K562 treated with DMSO at 1 percent for 24 hours (cell line): ENCODE results near the gene ASPN. TPM values are rescaled to one million over a fixed set of nuclear protein-coding genes. Genes with fewer than 3 reads are reported as not detected.

ENCODE experiments used
- total RNA-seq: library from RNA; unstranded; fragments of 300-600 nt; gene quantifications from 2 replicates; pipeline ENCODE4 v1.2.3, GENCODE V29; 2022; ENCODE audit warnings: low read depth; ENCODE audit not compliant: insufficient read depth

Gene ASPN
- not detected in 2 replicates for total RNA-seq

DNA sequence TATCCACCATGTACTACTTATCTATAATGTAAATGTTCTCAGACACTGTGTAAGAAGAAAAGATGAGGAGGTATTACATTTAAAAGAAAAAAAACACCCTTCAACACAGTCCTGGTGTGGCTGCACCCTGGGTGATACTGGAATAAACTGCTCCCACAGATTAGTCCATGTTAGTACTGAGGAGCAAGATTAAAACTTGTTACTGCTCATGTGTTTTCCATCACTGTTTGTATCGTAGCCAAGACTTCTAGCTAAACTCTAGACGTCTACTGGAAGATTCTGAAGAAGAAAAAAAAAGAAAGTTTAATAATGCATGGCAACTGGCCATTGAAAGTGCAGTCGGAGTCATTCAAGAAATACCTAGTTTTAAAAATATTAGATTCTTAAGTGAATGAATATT is at the start of gene ASPN:
ASPN (minus strand) TSS at position 178 of the 400 bp plus-strand sequence.

DNA sequence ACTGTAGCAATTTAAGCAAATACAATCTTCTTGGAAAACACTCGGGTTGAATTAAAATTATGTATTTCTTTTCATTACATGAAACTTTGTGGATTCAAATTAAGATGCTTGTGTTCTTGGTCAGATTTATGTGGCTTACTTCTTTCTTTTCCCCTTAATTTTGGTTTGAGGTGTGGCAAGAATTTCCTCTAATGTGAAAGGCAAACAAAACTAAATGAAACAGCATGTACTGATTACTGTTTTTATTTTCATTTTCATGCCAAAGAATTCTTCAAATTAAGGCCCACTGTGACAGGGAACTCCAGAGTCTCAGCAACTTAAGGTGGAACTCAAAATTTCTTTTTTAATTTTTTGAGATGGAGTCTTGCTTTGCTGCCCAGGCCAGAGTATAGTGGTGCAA is 58.0 kb downstream of the ASPN start, which contains the start of gene OMD:
OMD (minus strand) TSS at position 132 of the 400 bp plus-strand sequence. CDS start 6,913 bp downstream, outside the sequence.

Other genes starting within 250 kb of the ASPN start
- 143 and 149 TPM in 2 replicates for gene IARS1, start 188.8 kb downstream of the ASPN start, total RNA-seq
- 17.8 and 20.7 TPM in 2 replicates for gene NOL8, start 157.2 kb downstream of the ASPN start, total RNA-seq
- 7.3 and 7.6 TPM in 2 replicates for gene CENPP, start 156.6 kb downstream of the ASPN start, total RNA-seq
- not detected in 2 replicates for gene OGN, start 77.9 kb downstream of the ASPN start, total RNA-seq
- not detected in 2 replicates for gene OMD, start 58.0 kb downstream of the ASPN start, total RNA-seq
- not detected in 2 replicates for gene ECM2, start 53.5 kb upstream of the ASPN start, total RNA-seq
- gene IPPK, start 187.6 kb upstream of the ASPN start, total RNA-seq, result 6.5 and 7.3 TPM in 2 replicates